ENCODE data around the gene TMEM208.

Gene TMEM208

GRCh38 chr16:67183284-67183626 lies 43.7 kb upstream of the TMEM208 start:
- in situ Hi-C loops (cut with HindIII; ENCODE audit: low sequenced_read_pairs), result no loop called here
- no peak for DNase-seq (ENCODE audit: low read depth)
- peak overlapping the region; percentile 58 for H3K4me3 ChIP-seq (ENCODE audit: low read depth, low read length)
- no peak for TF ChIP-seq CTCF (IDR thresholded peaks at IDR 0.05; ENCODE audit: low read depth, low read length, missing control alignments)

GRCh38 chr16:67183627-67184452 lies 43.1 kb upstream of the TMEM208 start, which contains the start of gene MATCAP1:
MATCAP1 (minus strand) TSS chr16:67183963; CDS start chr16:67180610, 3,353 bp downstream.
- H3K4me3 ChIP-seq (ENCODE audit: low read depth, low read length), result peak within 1 kb of the TSS; percentile 58
- peak; percentile 92 for DNase-seq (ENCODE audit: low read depth)
- TF ChIP-seq CTCF (IDR thresholded peaks at IDR 0.05; ENCODE audit: low read depth, low read length, missing control alignments), result no peak
- in situ Hi-C loops (cut with HindIII; ENCODE audit: low sequenced_read_pairs), result no loop called here

GRCh38 chr16:67184453-67184994 lies 42.4 kb upstream of the TMEM208 start:
- peak overlapping the region; percentile 58 for H3K4me3 ChIP-seq (ENCODE audit: low read depth, low read length)
- no peak for DNase-seq (ENCODE audit: low read depth)
- TF ChIP-seq CTCF (IDR thresholded peaks at IDR 0.05; ENCODE audit: low read depth, low read length, missing control alignments), result no peak
- in situ Hi-C loops (cut with HindIII; ENCODE audit: low sequenced_read_pairs), result no loop called here

GRCh38 chr16:67184995-67185650 lies 41.8 kb upstream of the TMEM208 start:
- DNase-seq (ENCODE audit: low read depth), result peak; percentile 84
- TF ChIP-seq CTCF (IDR thresholded peaks at IDR 0.05; ENCODE audit: low read depth, low read length, missing control alignments), result peak; percentile 84
- no peak overlapping the region for H3K4me3 ChIP-seq (ENCODE audit: low read depth, low read length)
- in situ Hi-C loops (cut with HindIII; ENCODE audit: low sequenced_read_pairs), result no loop called here

GRCh38 chr16:67185651-67186134 lies 41.2 kb upstream of the TMEM208 start:
- TF ChIP-seq CTCF (IDR thresholded peaks at IDR 0.05; ENCODE audit: low read depth, low read length, missing control alignments), result no peak
- no peak for DNase-seq (ENCODE audit: low read depth)
- no peak overlapping the region for H3K4me3 ChIP-seq (ENCODE audit: low read depth, low read length)
- in situ Hi-C loops (cut with HindIII; ENCODE audit: low sequenced_read_pairs), result no loop called here

- H3K4me3 ChIP-seq (ENCODE audit: low read depth, low read length), result no peak overlapping the region
- DNase-seq (ENCODE audit: low read depth), result no peak
- no peak for TF ChIP-seq CTCF (IDR thresholded peaks at IDR 0.05; ENCODE audit: low read depth, low read length, missing control alignments)
- in situ Hi-C loops (cut with HindIII; ENCODE audit: low sequenced_read_pairs), result no loop called here
Observed at GRCh38 chr16:67186550-67186950, 40.4 kb upstream of the TMEM208 start.
